Progenitor cell of endocrine pancreas (in vitro differentiated cells): ENCODE measurements around the gene CERS6. TPM values are rescaled to one million over a fixed set of nuclear protein-coding genes. Genes with fewer than 3 reads are reported as not detected.

ENCODE experiments used
- DNase-seq: peaks from one replicate; pipeline ENCODE4 v3.0.0; 2021; ENCODE audit warnings: low spot score; ENCODE audit not compliant: unreplicated experiment
- H3K27ac Mint-ChIP-seq: 2 replicates; pipeline ENCODE4 v1.8.0; 2021; ENCODE audit warnings: mild to moderate bottlenecking, moderate library complexity, mixed read lengths
- H3K27me3 Mint-ChIP-seq: 2 replicates; pipeline ENCODE4 v1.8.0; 2021; ENCODE audit warnings: mixed read lengths
- H3K36me3 Mint-ChIP-seq: 2 replicates; pipeline ENCODE4 v1.8.0; 2022; ENCODE audit warnings: mixed read lengths; ENCODE audit not compliant: insufficient read depth
- H3K4me1 Mint-ChIP-seq: 2 replicates; pipeline ENCODE4 v1.8.0; 2021; ENCODE audit warnings: low read depth, mixed read lengths
- H3K4me3 Mint-ChIP-seq: 2 replicates; pipeline ENCODE4 v1.8.0; 2021; ENCODE audit warnings: low read depth, mild to moderate bottlenecking, moderate library complexity, mixed read lengths
- H3K9me3 Mint-ChIP-seq: 2 replicates; pipeline ENCODE4 v1.8.0; 2021; ENCODE audit warnings: low read depth, mixed read lengths
- CTCF ChIP-seq: fragments of 200-600 bp; sonication (generic); IDR thresholded peaks from one replicate; pipeline ENCODE4 v1.5.0; 2021; ENCODE audit warnings: antibody characterized with exemption, mild to moderate bottlenecking; ENCODE audit not compliant: unreplicated experiment
- total RNA-seq: library from RNA; stranded (reverse); gene quantifications from 2 replicates; pipeline ENCODE4 v1.2.1, GENCODE V29; 2021

CERS6 gene
- total RNA-seq, 1 donor from 2014 or later = 32.5 TPM

- TF ChIP-seq CTCF = no peak
- DNase-seq = no peak
- no peaks in the 10 kb centered on the region for H3K9me3 Mint-ChIP-seq
- peak overlapping the region; percentile 38 for H3K27ac Mint-ChIP-seq
- no peaks in the 10 kb centered on the region for H3K27me3 Mint-ChIP-seq
- no peaks in the 10 kb centered on the region for H3K36me3 Mint-ChIP-seq
- no peak overlapping the region for H3K4me3 Mint-ChIP-seq
- H3K4me1 Mint-ChIP-seq = peaks cover 56% of the 10 kb centered on the region
These were observed 11.7 kb downstream of the CERS6 start for GRCh38 chr2:168467729-168468128.

GRCh38 chr2:168468354-168468753 is 12.3 kb downstream of the CERS6 start:
- H3K27ac Mint-ChIP-seq = peak overlapping the region; percentile 26
- H3K4me3 Mint-ChIP-seq = no peak overlapping the region
- no peak for DNase-seq
- peaks cover 56% of the 10 kb centered on the region for H3K4me1 Mint-ChIP-seq
- H3K36me3 Mint-ChIP-seq = no peaks in the 10 kb centered on the region
- TF ChIP-seq CTCF = no peak
- no peaks in the 10 kb centered on the region for H3K27me3 Mint-ChIP-seq
- no peaks in the 10 kb centered on the region for H3K9me3 Mint-ChIP-seq

GRCh38 chr2:168469281-168469988 is 13.4 kb downstream of the CERS6 start:
- Mint-ChIP-seq H3K36me3 (peaks cover 3% of the 10 kb centered on the region), H3K4me3 (no peak overlapping the region), H3K9me3 (peaks cover 3% of the 10 kb centered on the region), H3K27me3 (no peaks in the 10 kb centered on the region), H3K4me1 (peaks cover 56% of the 10 kb centered on the region), H3K27ac (no peak overlapping the region)
- no peak for DNase-seq
- TF ChIP-seq CTCF = no peak

GRCh38 chr2:168470320-168471162 is 14.5 kb downstream of the CERS6 start:
- no peak overlapping the region for H3K27ac Mint-ChIP-seq
- H3K27me3 Mint-ChIP-seq = no peaks in the 10 kb centered on the region
- peaks cover 3% of the 10 kb centered on the region for H3K36me3 Mint-ChIP-seq
- H3K9me3 Mint-ChIP-seq = peaks cover 3% of the 10 kb centered on the region
- no peak for DNase-seq
- TF ChIP-seq CTCF = no peak
- H3K4me3 Mint-ChIP-seq = no peak overlapping the region
- H3K4me1 Mint-ChIP-seq = peaks cover 50% of the 10 kb centered on the region

- H3K4me3 Mint-ChIP-seq = no peak overlapping the region
- no peak for DNase-seq
- no peak overlapping the region for H3K27ac Mint-ChIP-seq
- H3K9me3 Mint-ChIP-seq = peaks cover 3% of the 10 kb centered on the region
- H3K36me3 Mint-ChIP-seq = peaks cover 3% of the 10 kb centered on the region
- TF ChIP-seq CTCF = no peak
- H3K4me1 Mint-ChIP-seq = peaks cover 45% of the 10 kb centered on the region
- no peaks in the 10 kb centered on the region for H3K27me3 Mint-ChIP-seq
These were observed 15.0 kb downstream of the CERS6 start for GRCh38 chr2:168471163-168471475.
